ENCODE measurements around the gene HSD11B2. TPM values are rescaled to one million over a fixed set of nuclear protein-coding genes. Genes with fewer than 3 reads are reported as not detected.

HSD11B2 gene
- total RNA-seq (2014; rRNA removed; shearing (Covaris generic)) = not detected in 2 replicates

DNA sequence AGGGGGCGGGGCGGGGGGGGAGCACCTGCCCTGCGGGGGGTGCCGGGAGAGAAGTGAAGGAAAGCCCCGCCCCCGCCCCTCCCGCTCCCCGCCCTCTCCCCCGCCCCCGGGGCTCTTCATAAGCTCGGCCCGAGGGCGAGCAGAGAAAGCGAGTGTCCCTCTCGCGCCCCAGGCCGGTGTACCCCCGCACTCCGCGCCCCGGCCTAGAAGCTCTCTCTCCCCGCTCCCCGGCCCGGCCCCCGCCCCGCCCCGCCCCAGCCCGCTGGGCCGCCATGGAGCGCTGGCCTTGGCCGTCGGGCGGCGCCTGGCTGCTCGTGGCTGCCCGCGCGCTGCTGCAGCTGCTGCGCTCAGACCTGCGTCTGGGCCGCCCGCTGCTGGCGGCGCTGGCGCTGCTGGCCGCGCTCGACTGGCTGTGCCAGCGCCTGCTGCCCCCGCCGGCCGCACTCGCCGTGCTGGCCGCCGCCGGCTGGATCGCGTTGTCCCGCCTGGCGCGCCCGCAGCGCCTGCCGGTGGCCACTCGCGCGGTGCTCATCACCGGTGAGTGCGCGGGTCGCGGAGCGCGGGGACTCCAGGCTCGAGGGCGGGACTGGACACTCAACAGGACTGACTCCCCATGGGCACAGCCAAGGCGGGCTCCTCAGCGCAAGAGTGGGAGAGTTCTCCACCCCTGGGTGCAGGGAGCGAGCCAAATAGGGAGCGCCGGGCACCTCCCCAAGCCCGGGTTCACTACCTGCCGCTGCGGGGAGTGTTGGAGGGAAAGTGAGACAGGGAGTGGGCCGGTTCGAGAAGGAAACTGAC, at the start of gene HSD11B2:
HSD11B2 (plus strand) TSS at position 145 of the 798 bp plus-strand sequence; CDS start at position 273, 128 bp downstream.
- H3K36me3 ChIP-seq = no peaks in the 10 kb centered on the region
- no peak for DNase-seq (ENCODE audit: low read depth in 1 of 2, low spot score in 2 of 2)
- H3K9me3 ChIP-seq (replicated peaks) = no peaks in the 10 kb centered on the region; the same call in 1 of the 2 replicates
- H3K4me1 ChIP-seq (replicated peaks) = peaks cover 18% of the 10 kb centered on the region
- no peak within 1 kb of the TSS for H3K27ac ChIP-seq
- H3K4me3 ChIP-seq = peak within 1 kb of the TSS; percentile 32
- peaks cover 31% of the 10 kb centered on the region for H3K27me3 ChIP-seq (replicated peaks)

DNA sequence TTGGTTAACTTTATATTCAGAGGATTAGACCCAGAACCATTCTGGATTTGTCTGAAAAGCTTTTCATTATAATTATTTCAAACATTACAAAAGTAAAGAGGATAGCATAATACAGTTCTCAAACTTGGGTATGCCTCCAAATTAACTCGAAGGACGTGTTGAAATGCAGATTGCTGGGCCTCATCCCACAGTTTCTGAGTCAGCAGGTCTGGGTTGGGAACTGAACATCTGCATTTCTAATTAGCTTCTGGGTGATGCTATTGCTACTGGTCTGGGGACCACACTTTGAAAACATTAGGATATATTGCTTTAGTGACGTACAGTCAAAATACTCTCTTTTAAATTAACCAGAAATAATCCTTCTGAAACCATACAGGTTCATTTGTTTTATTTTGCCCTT, 47.6 kb upstream of the HSD11B2 start:
- Histone ChIP-seq H3K9me3 (replicated peaks) (no peaks in the 10 kb centered on the region), H3K36me3 (no peaks in the 10 kb centered on the region), H3K27me3 (replicated peaks) (0 out of 2 replicates have a peak, but pooled peaks cover 4% of the 10 kb centered on the region), H3K4me3 (no peak overlapping the region), H3K4me1 (replicated peaks) (no peaks in the 10 kb centered on the region), H3K27ac (no peak overlapping the region)
- DNase-seq (ENCODE audit: low read depth in 1 of 2, low spot score in 2 of 2) = no peak

DNA sequence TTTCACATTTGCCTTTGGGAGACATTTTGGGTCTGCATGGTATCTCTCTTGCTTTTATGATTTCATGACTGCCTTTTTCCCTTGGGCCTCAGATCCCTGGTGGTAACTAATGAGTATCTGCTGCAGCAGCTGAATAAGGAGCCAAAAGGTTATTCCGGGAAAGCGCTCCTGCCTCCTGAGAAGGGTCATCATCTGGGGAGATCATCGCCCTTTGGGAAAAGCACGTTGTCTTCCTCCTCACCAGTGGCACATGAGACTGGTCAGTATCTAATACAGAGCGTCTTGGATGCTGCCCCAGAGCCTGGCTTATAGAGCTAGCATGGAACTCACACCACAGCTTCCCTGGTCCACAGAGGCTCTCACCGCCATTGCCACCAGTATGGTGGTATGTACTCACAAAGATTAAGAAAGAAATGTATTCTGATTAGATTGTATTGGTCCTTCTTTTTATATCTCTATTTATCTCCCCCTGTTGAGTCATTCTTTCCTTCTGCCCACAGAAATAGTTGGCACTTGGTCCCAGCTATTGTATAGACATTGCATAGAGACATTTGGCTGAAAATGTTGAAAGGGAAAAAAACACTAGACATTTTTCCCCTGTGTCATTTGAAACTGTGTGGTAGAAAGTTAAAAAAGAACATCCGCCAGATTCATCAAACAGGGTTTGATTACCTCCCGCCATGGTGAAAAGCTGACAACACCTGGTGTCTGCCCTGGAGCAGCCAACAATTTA, 46.0 kb upstream of the HSD11B2 start:
- no peak overlapping the region for H3K4me3 ChIP-seq
- H3K9me3 ChIP-seq (replicated peaks) = no peaks in the 10 kb centered on the region
- H3K27me3 ChIP-seq (replicated peaks) = 0 out of 2 replicates have a peak, but pooled peaks cover 4% of the 10 kb centered on the region
- DNase-seq (ENCODE audit: low read depth in 1 of 2, low spot score in 2 of 2) = no peak
- no peak overlapping the region for H3K27ac ChIP-seq
- H3K4me1 ChIP-seq (replicated peaks) = no peaks in the 10 kb centered on the region
- no peaks in the 10 kb centered on the region for H3K36me3 ChIP-seq

DNA sequence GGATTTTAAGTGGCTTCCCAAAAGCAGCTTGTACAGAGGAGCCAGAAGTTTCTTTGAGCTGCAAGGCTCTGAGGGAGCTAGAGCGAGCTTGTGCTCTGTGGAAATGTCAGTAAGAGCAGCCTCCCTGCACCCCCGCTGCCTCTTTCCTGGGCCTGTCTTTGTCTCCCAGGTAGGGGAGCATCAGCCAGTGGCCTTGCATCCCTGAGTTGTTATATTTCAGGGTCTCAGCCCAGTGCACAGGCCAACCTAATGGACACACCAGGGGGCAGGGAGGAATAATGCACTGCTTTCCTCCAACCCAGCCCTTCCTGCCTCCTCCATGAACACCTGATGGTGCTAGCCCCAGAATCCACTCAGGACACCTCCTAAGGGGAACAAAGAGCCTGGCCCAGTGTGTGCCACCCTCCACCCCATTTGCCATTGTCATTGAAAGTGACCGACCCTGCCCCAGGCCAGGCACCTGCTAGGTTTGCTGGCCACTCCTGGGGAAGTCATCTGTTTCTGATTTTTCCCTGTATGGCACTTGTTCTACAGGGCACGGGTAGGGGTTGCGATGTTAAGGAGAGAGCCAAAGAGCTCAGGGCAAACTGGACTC, 44.0 kb upstream of the HSD11B2 start:
- no peak for DNase-seq (ENCODE audit: low read depth in 1 of 2, low spot score in 2 of 2)
- Histone ChIP-seq H3K4me1 (replicated peaks) (no peaks in the 10 kb centered on the region), H3K27ac (no peak overlapping the region), H3K4me3 (no peak overlapping the region), H3K36me3 (no peaks in the 10 kb centered on the region), H3K9me3 (replicated peaks) (no peaks in the 10 kb centered on the region), H3K27me3 (replicated peaks) (0 out of 2 replicates have a peak, but pooled peaks cover 4% of the 10 kb centered on the region)

DNA sequence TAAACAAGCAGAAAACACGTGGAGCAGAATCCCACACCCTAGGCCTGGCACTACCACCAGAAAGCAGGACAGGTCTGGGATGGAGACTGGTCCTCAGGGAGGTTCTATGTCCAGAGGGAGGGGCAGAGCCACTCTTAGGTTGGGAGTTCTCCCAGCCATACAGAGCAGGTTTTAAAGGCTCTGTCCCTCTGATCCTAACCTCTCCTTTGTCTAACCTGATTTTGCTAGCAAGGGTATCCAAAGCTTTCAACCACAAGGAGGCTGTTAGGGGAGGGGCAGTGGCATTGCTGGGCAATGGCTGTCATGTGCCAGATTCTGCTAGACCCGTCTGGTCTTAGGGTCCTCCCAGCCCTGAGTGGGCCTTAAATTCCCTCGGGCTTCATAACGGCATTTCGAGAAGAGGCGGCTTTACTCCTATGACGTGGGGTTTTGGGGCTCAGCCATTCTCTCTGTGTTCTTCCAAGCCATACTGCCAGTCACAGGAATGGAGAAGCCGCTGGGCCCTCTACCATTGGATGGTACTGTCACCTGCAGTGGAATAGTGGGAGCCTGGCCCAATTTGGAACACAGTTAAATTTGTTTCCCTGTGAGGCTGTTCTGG, 43.3 kb upstream of the HSD11B2 start:
- no peak for DNase-seq (ENCODE audit: low read depth in 1 of 2, low spot score in 2 of 2)
- no peak overlapping the region for H3K4me3 ChIP-seq
- no peaks in the 10 kb centered on the region for H3K9me3 ChIP-seq (replicated peaks)
- no peaks in the 10 kb centered on the region for H3K36me3 ChIP-seq
- no peaks in the 10 kb centered on the region; the same call in 1 of the 2 replicates for H3K4me1 ChIP-seq (replicated peaks)
- 0 out of 2 replicates have a peak, but pooled peaks cover 4% of the 10 kb centered on the region for H3K27me3 ChIP-seq (replicated peaks)
- H3K27ac ChIP-seq = no peak overlapping the region

DNA sequence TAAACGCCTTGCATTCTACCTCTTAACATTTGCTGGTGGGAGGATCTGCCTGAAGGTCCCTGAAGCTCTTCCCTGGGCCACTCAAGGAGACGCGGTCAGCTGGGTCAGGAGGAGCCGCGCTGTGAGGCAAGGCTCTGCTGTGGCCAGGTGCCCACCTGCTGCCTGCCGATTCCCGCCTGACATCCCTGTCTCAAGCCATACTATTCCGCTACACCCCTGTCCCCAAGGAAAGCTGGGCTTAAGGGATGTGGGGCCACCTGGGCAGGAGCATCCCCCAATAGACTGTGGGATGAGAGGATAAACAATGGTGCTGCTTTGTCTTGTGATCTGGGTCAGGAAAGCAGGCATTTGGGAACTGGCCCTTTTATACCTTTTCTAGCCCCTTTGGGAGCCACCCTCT, 42.7 kb upstream of the HSD11B2 start:
- Histone ChIP-seq H3K9me3 (replicated peaks) (no peaks in the 10 kb centered on the region), H3K36me3 (no peaks in the 10 kb centered on the region), H3K27ac (no peak overlapping the region), H3K4me1 (replicated peaks) (peaks cover 5% of the 10 kb centered on the region), H3K4me3 (no peak overlapping the region), H3K27me3 (replicated peaks) (0 out of 2 replicates have a peak, but pooled peaks cover 3% of the 10 kb centered on the region)
- DNase-seq (ENCODE audit: low read depth in 1 of 2, low spot score in 2 of 2) = no peak

DNA sequence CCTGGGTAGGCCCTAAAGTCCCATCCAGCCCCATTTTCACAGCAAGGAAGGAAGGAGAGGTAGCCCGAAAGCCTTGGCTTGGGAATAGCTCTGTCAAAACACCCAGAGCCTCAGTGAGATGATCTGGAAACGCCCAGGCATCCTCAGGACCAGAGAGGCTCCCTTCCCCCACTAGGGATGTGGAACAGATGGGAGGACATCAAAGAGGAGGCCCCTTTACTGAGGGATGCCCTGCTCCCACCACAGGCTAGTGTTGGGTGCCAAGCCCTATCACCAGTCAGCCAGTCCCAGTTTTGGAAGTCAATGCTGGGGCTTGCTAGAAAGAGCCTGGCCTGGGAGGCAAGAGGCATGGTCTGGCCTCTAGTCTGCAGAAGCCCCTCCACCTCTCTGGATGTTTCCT, 42.3 kb upstream of the HSD11B2 start:
- no peaks in the 10 kb centered on the region for H3K36me3 ChIP-seq
- H3K4me1 ChIP-seq (replicated peaks) = peaks cover 8% of the 10 kb centered on the region
- H3K9me3 ChIP-seq (replicated peaks) = no peaks in the 10 kb centered on the region
- no peak overlapping the region for H3K4me3 ChIP-seq
- no peak overlapping the region for H3K27ac ChIP-seq
- DNase-seq (ENCODE audit: low read depth in 1 of 2, low spot score in 2 of 2) = no peak
- H3K27me3 ChIP-seq (replicated peaks) = no peaks in the 10 kb centered on the region

DNA sequence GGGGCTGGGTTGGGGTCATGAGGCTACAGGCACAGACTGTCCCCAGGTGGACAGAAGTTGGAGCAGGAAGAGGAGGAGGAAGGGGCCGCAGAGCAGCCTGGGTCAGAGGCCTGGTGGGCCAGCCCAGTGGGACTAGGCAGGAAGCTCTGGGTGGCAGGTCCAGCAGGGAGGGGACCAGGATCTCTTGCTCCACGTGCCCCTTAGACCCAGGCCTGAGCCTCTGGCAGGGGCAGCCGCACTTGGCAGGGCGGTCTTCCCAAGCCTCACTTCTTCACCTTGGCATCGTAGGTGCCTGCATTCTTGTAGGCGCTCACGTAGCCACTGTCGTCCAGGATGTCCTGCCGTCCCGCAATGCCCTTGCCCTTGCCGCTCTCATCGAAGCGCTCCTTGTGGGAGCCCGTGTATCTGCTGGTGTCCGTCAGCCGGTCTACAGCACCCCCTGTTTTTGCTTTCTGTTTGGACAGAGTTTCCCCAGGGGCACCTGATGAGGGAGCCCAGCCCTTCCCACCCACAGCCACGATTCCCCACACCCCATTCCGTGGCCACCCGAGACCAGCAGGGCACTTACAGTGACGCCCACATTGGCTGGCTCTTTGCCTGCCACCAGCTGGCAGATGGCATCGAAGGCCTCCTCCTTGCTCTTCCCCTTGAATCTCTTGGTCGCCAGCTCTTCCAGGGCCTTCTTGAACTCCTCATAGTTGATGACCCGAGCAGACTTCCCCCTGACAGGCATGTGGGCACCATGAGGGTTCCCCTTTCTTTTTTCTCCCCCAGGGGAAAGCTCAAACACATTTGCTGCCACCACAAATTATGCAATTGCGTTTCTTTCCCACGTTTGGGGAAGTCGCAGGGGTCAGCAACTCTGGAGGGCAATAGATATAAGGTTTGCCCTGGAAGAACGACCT, 40.8 kb upstream of the HSD11B2 start:
- Histone ChIP-seq H3K27me3 (replicated peaks) (no peaks in the 10 kb centered on the region), H3K4me1 (replicated peaks) (peaks cover 12% of the 10 kb centered on the region), H3K36me3 (no peaks in the 10 kb centered on the region), H3K27ac (no peak overlapping the region), H3K4me3 (no peak overlapping the region), H3K9me3 (replicated peaks) (no peaks in the 10 kb centered on the region)
- no peak for DNase-seq (ENCODE audit: low read depth in 1 of 2, low spot score in 2 of 2)

DNA sequence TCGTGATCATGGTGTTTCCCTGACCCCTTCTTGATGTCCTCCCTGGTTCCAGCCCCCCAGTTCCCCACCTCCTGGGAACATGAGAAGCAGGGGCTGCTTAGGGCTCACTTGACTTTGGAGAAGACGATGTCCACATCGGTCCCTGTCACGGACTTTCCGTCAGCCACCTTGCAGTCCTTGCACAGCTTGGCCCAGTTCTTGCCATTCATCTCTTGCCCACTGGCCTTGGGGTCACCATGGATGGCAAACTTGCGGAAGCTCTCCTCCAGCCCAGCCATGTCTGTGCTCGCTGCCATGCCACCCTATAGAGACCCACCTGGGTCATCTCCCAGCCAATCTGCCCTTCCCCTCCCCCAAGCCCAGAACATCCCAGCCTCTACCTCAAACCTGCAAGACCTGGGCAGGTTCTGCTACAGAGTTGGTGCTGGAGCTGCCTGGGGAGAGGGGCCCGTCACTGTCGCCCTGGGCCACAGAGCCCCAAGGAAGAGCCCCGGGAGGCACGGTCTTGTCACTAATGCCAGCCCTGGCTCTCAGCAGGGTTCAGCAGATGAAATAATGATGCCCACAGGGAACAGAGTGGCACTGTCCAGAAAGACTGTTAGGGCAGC, 40.0 kb upstream of the HSD11B2 start:
- H3K27me3 ChIP-seq (replicated peaks) = no peaks in the 10 kb centered on the region
- no peak for DNase-seq (ENCODE audit: low read depth in 1 of 2, low spot score in 2 of 2)
- H3K4me3 ChIP-seq = no peak overlapping the region
- no peaks in the 10 kb centered on the region for H3K9me3 ChIP-seq (replicated peaks)
- H3K27ac ChIP-seq = no peak overlapping the region
- H3K36me3 ChIP-seq = no peaks in the 10 kb centered on the region
- peaks cover 15% of the 10 kb centered on the region for H3K4me1 ChIP-seq (replicated peaks)

DNA sequence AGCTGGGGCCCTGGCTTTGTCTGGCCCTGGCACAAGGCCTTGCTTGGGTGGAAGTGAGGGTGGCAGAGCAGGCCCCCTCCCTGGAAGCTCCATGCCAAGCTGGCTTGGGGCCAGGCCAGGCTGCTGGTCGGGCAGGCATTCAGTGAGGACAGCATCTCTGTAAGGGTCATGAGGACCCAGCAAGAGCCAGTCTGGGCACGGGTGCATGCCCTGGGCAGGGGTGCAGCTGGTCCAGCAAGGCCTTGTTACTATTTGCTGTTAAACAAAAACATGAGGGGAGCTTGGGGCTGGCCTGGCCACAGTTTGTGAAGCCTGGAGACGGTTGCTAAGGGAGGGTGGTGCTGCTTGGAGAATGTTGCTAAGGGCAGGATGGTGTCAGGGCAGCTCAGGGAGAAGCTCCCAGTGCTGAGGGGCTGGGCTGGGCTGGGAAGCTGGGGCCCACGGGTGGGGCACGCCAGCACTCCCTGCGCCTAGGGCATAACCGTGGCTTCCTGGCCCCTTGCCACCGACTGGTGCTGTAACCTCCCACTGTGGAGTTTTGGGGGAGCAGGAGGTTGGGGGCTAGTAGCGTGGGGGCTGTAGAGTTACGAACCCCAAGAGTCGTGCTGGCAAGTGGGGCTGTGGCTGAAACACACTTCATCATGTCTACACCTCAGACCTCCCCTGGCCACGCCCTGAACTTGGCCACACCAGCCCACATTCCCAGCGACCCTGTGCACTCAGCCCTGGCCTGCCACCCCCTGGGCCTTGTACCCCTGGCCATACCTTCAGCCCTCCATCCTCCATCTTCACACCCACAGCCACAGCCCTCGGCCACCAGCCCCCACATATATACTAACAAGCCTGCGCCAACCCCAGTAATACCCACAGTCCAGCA, 39.3 kb upstream of the HSD11B2 start:
- Histone ChIP-seq H3K9me3 (replicated peaks) (no peaks in the 10 kb centered on the region), H3K36me3 (no peaks in the 10 kb centered on the region), H3K4me3 (no peak overlapping the region), H3K27me3 (replicated peaks) (no peaks in the 10 kb centered on the region), H3K27ac (no peak overlapping the region), H3K4me1 (replicated peaks) (peaks cover 23% of the 10 kb centered on the region)
- DNase-seq (ENCODE audit: low read depth in 1 of 2, low spot score in 2 of 2) = no peak

DNA sequence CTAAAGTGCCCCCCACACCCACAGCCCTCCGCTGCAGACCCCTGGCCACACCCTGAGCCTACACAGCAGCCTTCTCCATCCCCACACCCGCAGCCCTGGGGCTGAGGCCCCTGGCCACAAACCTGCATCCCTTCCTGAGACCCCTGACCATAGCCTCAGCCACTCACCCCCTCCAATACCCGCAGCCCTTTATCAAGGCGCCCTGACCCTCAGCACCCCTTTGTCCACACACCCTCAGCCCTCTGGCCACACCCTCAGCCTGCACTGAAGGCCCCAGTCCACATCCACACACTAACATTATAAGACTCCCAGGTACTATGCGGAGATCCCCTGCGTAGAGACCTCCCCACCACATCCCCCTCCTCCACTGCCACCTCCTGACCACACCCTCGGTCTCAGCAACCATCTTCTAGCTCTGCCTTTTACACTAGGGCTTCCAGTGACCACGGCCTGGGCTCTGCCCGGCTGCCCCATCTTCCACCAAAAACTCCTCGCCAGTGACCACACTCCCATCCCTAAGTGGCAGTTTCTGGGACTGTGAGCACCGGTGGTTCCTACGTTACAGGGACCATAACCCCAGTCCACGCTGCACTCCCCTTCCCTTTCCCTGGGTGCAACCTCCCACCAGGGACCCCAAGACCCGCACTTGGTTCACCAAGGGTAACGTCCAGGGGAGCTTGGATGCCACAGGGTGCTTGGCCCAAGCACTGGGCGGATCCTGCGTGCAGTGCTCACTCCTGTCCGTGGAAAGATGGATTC, 38.4 kb upstream of the HSD11B2 start:
- no peak overlapping the region for H3K27ac ChIP-seq
- no peak for DNase-seq (ENCODE audit: low read depth in 1 of 2, low spot score in 2 of 2)
- no peaks in the 10 kb centered on the region for H3K9me3 ChIP-seq (replicated peaks)
- no peak overlapping the region for H3K4me3 ChIP-seq
- peaks cover 25% of the 10 kb centered on the region for H3K4me1 ChIP-seq (replicated peaks)
- no peaks in the 10 kb centered on the region for H3K36me3 ChIP-seq
- H3K27me3 ChIP-seq (replicated peaks) = no peaks in the 10 kb centered on the region
